HUES6 (cell line): ENCODE results near the gene DPH3.
A peak's percentile ranks its signal among the peaks of the same experiment; 100 is the strongest.
"Not testable (repeated sequence)": the region's sequence is repeated elsewhere in the genome, so short reads cannot be mapped to it uniquely, and the experiment has no call there.

Experiments used
- H3K27ac ChIP-seq: 2 replicates; pipeline ENCODE4 v1.7.0; 2013; ENCODE audit warnings: low read depth, mild to moderate bottlenecking, low read length, inconsistent platforms
- H3K27me3 ChIP-seq: 2 replicates; pipeline ENCODE4 v1.6.1; 2013; ENCODE audit warnings: low read length; ENCODE audit not compliant: control insufficient read depth, insufficient read depth
- H3K36me3 ChIP-seq: 2 replicates; pipeline ENCODE4 v1.6.1; 2013; ENCODE audit warnings: low read length; ENCODE audit not compliant: control insufficient read depth, insufficient read depth
- H3K4me1 ChIP-seq: 2 replicates; pipeline ENCODE4 v1.6.1; 2013; ENCODE audit warnings: low read length; ENCODE audit not compliant: control insufficient read depth, insufficient read depth
- H3K4me3 ChIP-seq: 2 replicates; pipeline ENCODE4 v1.5.1; 2013; ENCODE audit warnings: low read depth, low read length
- H3K9ac ChIP-seq: one replicate; pipeline ENCODE4 v1.6.1; 2013; ENCODE audit warnings: mild to moderate bottlenecking, low read length
- H3K9me3 ChIP-seq: 2 replicates; pipeline ENCODE4 v1.6.1; 2013; ENCODE audit warnings: low read depth, low read length; ENCODE audit not compliant: control insufficient read depth, insufficient read depth

DPH3 gene

GRCh38 chr3:16264708-16265454, at the start of gene DPH3, which contains the start of gene OXNAD1:
Gene DPH3, minus strand, starts transcription at chr3:16264943. Its CDS starts 67 bp downstream, at chr3:16264876.
Gene OXNAD1, plus strand, starts transcription at chr3:16265212. Its CDS starts 5,741 bp downstream, at chr3:16270953.
- Histone ChIP-seq H3K36me3 (peaks cover 20% of the 10 kb centered on the region), H3K9ac (peak within 1 kb of the TSS; percentile 89), H3K27ac (peak within 1 kb of the TSS; percentile 74)

GRCh38 chr3:16313886-16314645, 49.3 kb upstream of the DPH3 start:
- Histone ChIP-seq H3K27me3 (no peaks in the 10 kb centered on the region), H3K4me1 (peaks cover 5% of the 10 kb centered on the region; the same call in 1 of the 2 replicates), H3K36me3 (peaks cover 32% of the 10 kb centered on the region), H3K9ac (no peak overlapping the region), H3K27ac (no peak overlapping the region), H3K9me3 (no peaks in the 10 kb centered on the region), H3K4me3 (no peak overlapping the region)

More at GRCh38 chr3:16264708-16265454, at the start of gene DPH3, which contains the start of gene OXNAD1:
- H3K9me3 ChIP-seq = no peaks in the 10 kb centered on the region
- H3K27me3 ChIP-seq = no peaks in the 10 kb centered on the region
- H3K4me1 ChIP-seq = peaks cover 5% of the 10 kb centered on the region
- peak within 1 kb of the TSS; percentile 88 for H3K4me3 ChIP-seq

GRCh38 chr3:16311960-16312451, 47.3 kb upstream of the DPH3 start:
- Histone ChIP-seq H3K27ac (no peak overlapping the region), H3K36me3 (peaks cover 29% of the 10 kb centered on the region), H3K9me3 (no peaks in the 10 kb centered on the region), H3K4me3 (no peak overlapping the region), H3K9ac (no peak overlapping the region), H3K4me1 (peaks cover 5% of the 10 kb centered on the region; the same call in 1 of the 2 replicates), H3K27me3 (no peaks in the 10 kb centered on the region)

- peaks cover 21% of the 10 kb centered on the region for H3K36me3 ChIP-seq
- not testable (repeated sequence) for H3K4me1 ChIP-seq, H3K9ac ChIP-seq, H3K4me3 ChIP-seq, H3K9me3 ChIP-seq, H3K27ac ChIP-seq, H3K27me3 ChIP-seq
These were observed 45.7 kb upstream of the DPH3 start for GRCh38 chr3:16310486-16310885.

- Histone ChIP-seq H3K9ac (no peak overlapping the region), H3K4me3 (no peak overlapping the region), H3K36me3 (peaks cover 29% of the 10 kb centered on the region), H3K27me3 (no peaks in the 10 kb centered on the region), H3K4me1 (peaks cover 8% of the 10 kb centered on the region; the same call in 1 of the 2 replicates), H3K9me3 (no peaks in the 10 kb centered on the region), H3K27ac (no peak overlapping the region)
These were observed 44.8 kb upstream of the DPH3 start for GRCh38 chr3:16309558-16309957.

- H3K27ac ChIP-seq = no peak overlapping the region
- H3K36me3 ChIP-seq = peaks cover 30% of the 10 kb centered on the region
- H3K9ac ChIP-seq = no peak overlapping the region
- no peaks in the 10 kb centered on the region for H3K9me3 ChIP-seq
- H3K4me3 ChIP-seq = no peak overlapping the region
- H3K4me1 ChIP-seq = peaks cover 12% of the 10 kb centered on the region
- H3K27me3 ChIP-seq = no peaks in the 10 kb centered on the region
These were observed 44.0 kb upstream of the DPH3 start for GRCh38 chr3:16308727-16309126.

GRCh38 chr3:16307832-16308531, 43.2 kb upstream of the DPH3 start:
- Histone ChIP-seq H3K4me3 (no peak overlapping the region), H3K4me1 (peaks cover 17% of the 10 kb centered on the region), H3K27me3 (no peaks in the 10 kb centered on the region), H3K9me3 (no peaks in the 10 kb centered on the region), H3K36me3 (peaks cover 30% of the 10 kb centered on the region), H3K9ac (no peak overlapping the region), H3K27ac (no peak overlapping the region)

GRCh38 chr3:16305111-16305541, 40.4 kb upstream of the DPH3 start:
- H3K9me3 ChIP-seq = no peaks in the 10 kb centered on the region
- no peak overlapping the region for H3K27ac ChIP-seq
- peaks cover 32% of the 10 kb centered on the region for H3K36me3 ChIP-seq
- no peak overlapping the region for H3K4me3 ChIP-seq
- H3K27me3 ChIP-seq = no peaks in the 10 kb centered on the region
- no peak overlapping the region for H3K9ac ChIP-seq
- peaks cover 43% of the 10 kb centered on the region for H3K4me1 ChIP-seq

- Histone ChIP-seq H3K9me3 (no peaks in the 10 kb centered on the region), H3K27ac (no peak overlapping the region), H3K4me3 (no peak overlapping the region), H3K9ac (no peak overlapping the region), H3K36me3 (peaks cover 32% of the 10 kb centered on the region), H3K27me3 (no peaks in the 10 kb centered on the region), H3K4me1 (peaks cover 37% of the 10 kb centered on the region)
These were observed 39.6 kb upstream of the DPH3 start for GRCh38 chr3:16304061-16305010.

GRCh38 chr3:16303037-16303575, 38.4 kb upstream of the DPH3 start:
- Histone ChIP-seq H3K9ac (no peak overlapping the region), H3K4me1 (peaks cover 37% of the 10 kb centered on the region), H3K36me3 (peaks cover 37% of the 10 kb centered on the region), H3K9me3 (no peaks in the 10 kb centered on the region), H3K27ac (0 out of 2 replicates have a peak overlapping the region, but pooled peaks have one; percentile 29), H3K27me3 (no peaks in the 10 kb centered on the region), H3K4me3 (no peak overlapping the region)
